Measurements from ENCODE around the gene CRB1. TPM values are rescaled to one million over a fixed set of nuclear protein-coding genes. Genes with fewer than 3 reads are reported as not detected.
"Not testable (repeated sequence)": the region's sequence is repeated elsewhere in the genome, so short reads cannot be mapped to it uniquely, and the experiment has no call there.

CRB1 gene
- total and polyA plus RNA-seq, 9 donors, result 0.14 to 0.54 (median 0.31) TPM

- Histone ChIP-seq H3K36me3 (ENCODE audit: control insufficient read depth, insufficient read depth, low read length) (no peaks in the 10 kb centered on the region), H3K27ac (ENCODE audit: low read length) (no peak overlapping the region), H3K4me3 (ENCODE audit: low read length) (no peak overlapping the region), H3K4me1 (ENCODE audit: control insufficient read depth, insufficient read depth, low read length) (peaks cover 5% of the 10 kb centered on the region), H3K27me3 (ENCODE audit: control insufficient read depth, insufficient read depth, low read length) (no peaks in the 10 kb centered on the region), H3K9me3 (replicated peaks; ENCODE audit: control insufficient read depth, low read depth, low read length) (no peaks in the 10 kb centered on the region)
- DNase-seq, result peak; percentile 47
- WGBS (ENCODE audit: insufficient coverage), result no CpG with 5 or more reads among the region's 2 CpGs
Observed at GRCh38 chr1:197486946-197487345, 218.9 kb downstream of the CRB1 start.

- not testable (repeated sequence) for DNase-seq; H3K4me3 ChIP-seq (ENCODE audit: low read length)
Observed at GRCh38 chr1:197491505-197491904, 223.5 kb downstream of the CRB1 start.

DNA sequence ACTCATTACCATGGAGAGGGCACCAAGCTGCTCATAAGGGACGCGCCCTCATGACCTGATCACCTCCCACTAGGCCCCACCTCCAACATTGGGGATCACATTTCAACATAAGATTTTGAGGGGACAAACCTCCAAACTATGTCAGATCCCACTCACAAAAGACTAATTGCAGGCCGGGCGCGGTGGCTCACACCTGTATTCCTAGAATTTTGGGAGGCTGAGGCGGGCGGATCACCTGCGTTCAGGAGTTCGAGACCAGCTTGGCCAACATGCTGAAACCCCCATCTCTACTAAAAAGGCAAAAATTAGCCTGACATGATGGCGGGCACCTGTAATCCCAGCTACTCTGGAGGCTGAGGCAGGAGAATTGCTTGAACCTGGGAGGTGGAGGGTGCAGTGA lies 228.7 kb downstream of the CRB1 start:
- H3K36me3 ChIP-seq (ENCODE audit: control insufficient read depth, insufficient read depth, low read length), result no peaks in the 10 kb centered on the region
- 78% methylated on average over 5 of the region's 10 CpGs for WGBS (ENCODE audit: insufficient coverage)
- no peaks in the 10 kb centered on the region for H3K27me3 ChIP-seq (ENCODE audit: control insufficient read depth, insufficient read depth, low read length)
- H3K27ac ChIP-seq (ENCODE audit: low read length), result no peak overlapping the region
- H3K9me3 ChIP-seq (replicated peaks; ENCODE audit: control insufficient read depth, low read depth, low read length), result no peaks in the 10 kb centered on the region
- H3K4me1 ChIP-seq (ENCODE audit: control insufficient read depth, insufficient read depth, low read length), result no peaks in the 10 kb centered on the region
- no peak for DNase-seq
- H3K4me3 ChIP-seq (ENCODE audit: low read length), result no peak overlapping the region

More at GRCh38 chr1:197491505-197491904, 223.5 kb downstream of the CRB1 start:
- H3K36me3 ChIP-seq (ENCODE audit: control insufficient read depth, insufficient read depth, low read length); H3K4me1 ChIP-seq (ENCODE audit: control insufficient read depth, insufficient read depth, low read length); H3K27me3 ChIP-seq (ENCODE audit: control insufficient read depth, insufficient read depth, low read length); H3K9me3 ChIP-seq (replicated peaks; ENCODE audit: control insufficient read depth, low read depth, low read length); H3K27ac ChIP-seq (ENCODE audit: low read length): not testable (repeated sequence)
- no CpG with 5 or more reads among the region's 1 CpG for WGBS (ENCODE audit: insufficient coverage)

- no peak for DNase-seq
- Histone ChIP-seq H3K27ac (ENCODE audit: low read length) (no peak overlapping the region), H3K27me3 (ENCODE audit: control insufficient read depth, insufficient read depth, low read length) (no peaks in the 10 kb centered on the region), H3K4me3 (ENCODE audit: low read length) (no peak overlapping the region), H3K4me1 (ENCODE audit: control insufficient read depth, insufficient read depth, low read length) (no peaks in the 10 kb centered on the region), H3K36me3 (ENCODE audit: control insufficient read depth, insufficient read depth, low read length) (peaks cover 3% of the 10 kb centered on the region), H3K9me3 (replicated peaks; ENCODE audit: control insufficient read depth, low read depth, low read length) (no peaks in the 10 kb centered on the region)
- WGBS (ENCODE audit: insufficient coverage), result no CpG with 5 or more reads among the region's 4 CpGs
Observed at GRCh38 chr1:197510691-197511378, 242.8 kb downstream of the CRB1 start.

DNA sequence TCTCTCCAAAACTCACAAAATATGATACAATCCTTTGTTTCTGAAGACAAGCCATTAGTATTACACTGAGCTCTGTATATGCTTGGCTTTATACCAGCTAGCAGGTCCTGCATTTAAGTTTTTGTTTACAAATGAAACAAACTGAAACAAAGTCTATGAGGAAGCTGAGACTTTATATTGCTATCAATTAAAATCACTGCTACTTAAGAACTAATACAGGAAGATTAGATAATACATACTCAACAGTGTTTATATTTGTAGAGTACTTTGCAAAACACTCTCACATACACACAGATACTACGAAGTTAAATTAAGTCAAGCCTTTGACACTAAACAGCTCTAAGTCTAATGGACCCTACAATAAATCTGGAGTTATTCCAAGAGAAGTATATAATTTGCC lies 247.4 kb downstream of the CRB1 start:
- Histone ChIP-seq H3K4me1 (ENCODE audit: control insufficient read depth, insufficient read depth, low read length) (no peaks in the 10 kb centered on the region), H3K9me3 (replicated peaks; ENCODE audit: control insufficient read depth, low read depth, low read length) (no peaks in the 10 kb centered on the region), H3K36me3 (ENCODE audit: control insufficient read depth, insufficient read depth, low read length) (peaks cover 3% of the 10 kb centered on the region), H3K27me3 (ENCODE audit: control insufficient read depth, insufficient read depth, low read length) (no peaks in the 10 kb centered on the region), H3K4me3 (ENCODE audit: low read length) (no peak overlapping the region), H3K27ac (ENCODE audit: low read length) (no peak overlapping the region)
- DNase-seq, result no peak
- no CpG with 5 or more reads among the region's 1 CpG for WGBS (ENCODE audit: insufficient coverage)

GRCh38 chr1:197519741-197520334 lies 251.8 kb downstream of the CRB1 start:
- H3K27ac ChIP-seq (ENCODE audit: low read length), result no peak overlapping the region
- H3K4me1 ChIP-seq (ENCODE audit: control insufficient read depth, insufficient read depth, low read length), result no peaks in the 10 kb centered on the region
- H3K9me3 ChIP-seq (replicated peaks; ENCODE audit: control insufficient read depth, low read depth, low read length), result no peaks in the 10 kb centered on the region
- H3K4me3 ChIP-seq (ENCODE audit: low read length), result no peak overlapping the region
- WGBS (ENCODE audit: insufficient coverage), result no CpG with 5 or more reads among the region's 1 CpG
- H3K36me3 ChIP-seq (ENCODE audit: control insufficient read depth, insufficient read depth, low read length), result no peaks in the 10 kb centered on the region
- no peaks in the 10 kb centered on the region for H3K27me3 ChIP-seq (ENCODE audit: control insufficient read depth, insufficient read depth, low read length)
- no peak for DNase-seq

DNA sequence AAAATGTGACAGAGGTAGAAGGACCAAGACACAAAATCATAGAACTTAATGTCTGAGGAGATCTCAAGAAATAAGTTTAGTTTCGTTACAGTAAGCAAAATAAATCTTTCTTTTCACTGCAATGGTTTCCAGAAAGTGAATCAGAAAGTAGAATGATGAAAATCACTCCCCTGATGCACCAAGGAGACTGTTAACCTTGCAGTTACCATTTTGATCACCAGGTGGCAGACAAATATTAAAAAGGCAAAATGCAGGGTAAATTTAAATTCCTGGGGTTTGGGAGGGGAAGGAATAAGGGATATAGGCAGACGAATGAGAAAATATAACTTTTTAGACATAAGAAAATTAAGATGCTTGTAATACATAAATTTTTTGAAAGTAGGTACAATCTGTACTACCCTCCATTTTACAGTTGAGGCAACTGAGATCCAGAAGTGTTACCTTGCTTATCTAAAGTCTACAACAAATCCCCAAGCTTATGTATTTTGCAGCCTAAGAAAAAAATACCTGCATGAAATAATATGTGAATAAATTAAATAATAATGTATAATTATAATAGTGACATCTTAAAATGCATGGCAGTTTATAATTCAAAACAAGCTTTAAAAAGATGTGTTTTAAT lies 253.2 kb downstream of the CRB1 start:
- H3K27me3 ChIP-seq (ENCODE audit: control insufficient read depth, insufficient read depth, low read length), result no peaks in the 10 kb centered on the region
- H3K4me1 ChIP-seq (ENCODE audit: control insufficient read depth, insufficient read depth, low read length), result no peaks in the 10 kb centered on the region
- H3K36me3 ChIP-seq (ENCODE audit: control insufficient read depth, insufficient read depth, low read length), result no peaks in the 10 kb centered on the region
- H3K27ac ChIP-seq (ENCODE audit: low read length), result no peak overlapping the region
- DNase-seq, result no peak
- H3K9me3 ChIP-seq (replicated peaks; ENCODE audit: control insufficient read depth, low read depth, low read length), result no peaks in the 10 kb centered on the region
- no peak overlapping the region for H3K4me3 ChIP-seq (ENCODE audit: low read length)
- no CpG with 5 or more reads among the region's 2 CpGs for WGBS (ENCODE audit: insufficient coverage)

DNA sequence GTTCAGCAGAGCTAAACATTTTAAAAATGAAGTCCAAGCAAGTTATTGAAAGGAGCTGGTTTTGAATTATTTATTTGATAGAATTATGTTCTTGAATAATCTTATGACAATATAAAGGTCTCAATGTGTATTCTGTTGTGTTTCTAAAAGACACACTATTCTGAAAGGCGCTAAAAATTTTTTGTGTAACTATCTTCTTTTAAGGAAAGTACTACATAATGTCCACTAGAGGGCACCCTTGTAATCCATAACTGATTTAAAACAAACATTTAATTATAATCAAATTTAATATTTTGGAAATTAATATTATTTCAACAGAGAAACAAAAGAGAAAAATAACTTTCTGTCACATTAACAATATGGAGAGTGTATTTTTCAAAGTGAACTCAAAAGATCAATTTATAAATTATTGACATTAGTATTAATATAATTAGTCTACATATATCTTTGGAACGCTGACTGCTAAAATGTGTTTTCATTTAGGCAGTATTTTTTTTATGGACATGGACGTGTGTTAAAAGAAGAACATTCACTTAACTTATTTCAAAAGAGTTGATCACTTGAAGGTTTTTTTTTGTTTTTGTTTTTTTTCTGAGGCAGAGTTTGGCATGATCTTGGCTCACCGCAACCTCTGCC lies 258.8 kb downstream of the CRB1 start:
- Histone ChIP-seq H3K9me3 (replicated peaks; ENCODE audit: control insufficient read depth, low read depth, low read length) (no peaks in the 10 kb centered on the region), H3K4me1 (ENCODE audit: control insufficient read depth, insufficient read depth, low read length) (no peaks in the 10 kb centered on the region), H3K27me3 (ENCODE audit: control insufficient read depth, insufficient read depth, low read length) (no peaks in the 10 kb centered on the region), H3K4me3 (ENCODE audit: low read length) (no peak overlapping the region), H3K36me3 (ENCODE audit: control insufficient read depth, insufficient read depth, low read length) (no peaks in the 10 kb centered on the region), H3K27ac (ENCODE audit: low read length) (no peak overlapping the region)
- WGBS (ENCODE audit: insufficient coverage), result no CpG with 5 or more reads among the region's 4 CpGs
- DNase-seq, result peak; percentile 30
